ENCODE measurements around the gene B3GNT4.
A peak's percentile ranks its signal among the peaks of the same experiment; 100 is the strongest.
"Not testable (repeated sequence)": the region's sequence is repeated elsewhere in the genome, so short reads cannot be mapped to it uniquely, and the experiment has no call there.

The B3GNT4 gene

GRCh38 chr12:122225683-122226365 lies 22.3 kb downstream of the B3GNT4 start, which contains the start of gene DIABLO:
DIABLO (minus strand) TSS chr12:122226052; CDS start chr12:122226014, 38 bp downstream.
- DNase-seq (ENCODE audit: low read depth), result peak; percentile 91

GRCh38 chr12:122226366-122227125 lies 23.0 kb downstream of the B3GNT4 start:
- no peak for DNase-seq (ENCODE audit: low read depth)

- DNase-seq (ENCODE audit: low read depth), result no peak
Measured at GRCh38 chr12:122227341-122227740, 23.8 kb downstream of the B3GNT4 start.

GRCh38 chr12:122228092-122228491 lies 24.6 kb downstream of the B3GNT4 start:
- no peak for DNase-seq (ENCODE audit: low read depth)

- DNase-seq (ENCODE audit: low read depth), result no peak
Measured at GRCh38 chr12:122230798-122231197, 27.3 kb downstream of the B3GNT4 start.

- no peak for DNase-seq (ENCODE audit: low read depth)
Measured at GRCh38 chr12:122232691-122233090, 29.2 kb downstream of the B3GNT4 start.

GRCh38 chr12:122235741-122236140 lies 32.2 kb downstream of the B3GNT4 start:
- no peak for DNase-seq (ENCODE audit: low read depth)

- no peak for DNase-seq (ENCODE audit: low read depth)
Measured at GRCh38 chr12:122238861-122239260, 35.4 kb downstream of the B3GNT4 start.

- no peak for DNase-seq (ENCODE audit: low read depth)
Measured at GRCh38 chr12:122243965-122244364, 40.5 kb downstream of the B3GNT4 start.

- no peak for DNase-seq (ENCODE audit: low read depth)
Measured at GRCh38 chr12:122244565-122245371, 41.3 kb downstream of the B3GNT4 start.

- DNase-seq (ENCODE audit: low read depth), result no peak
Measured at GRCh38 chr12:122245553-122245952, 42.0 kb downstream of the B3GNT4 start.

GRCh38 chr12:122250047-122250446 lies 46.5 kb downstream of the B3GNT4 start:
- DNase-seq (ENCODE audit: low read depth), result no peak

GRCh38 chr12:122250536-122250935 lies 47.0 kb downstream of the B3GNT4 start:
- no peak for DNase-seq (ENCODE audit: low read depth)

- not testable (repeated sequence) for DNase-seq (ENCODE audit: low read depth)
Measured at GRCh38 chr12:122258462-122258861, 55.0 kb downstream of the B3GNT4 start.
